Lung microvascular endothelial cell (primary cell): ENCODE data around the gene CRIP3. TPM values are rescaled to one million over a fixed set of nuclear protein-coding genes. Genes with fewer than 3 reads are reported as not detected.
"Not testable (repeated sequence)": the region's sequence is repeated elsewhere in the genome, so short reads cannot be mapped to it uniquely, and the experiment has no call there.

ENCODE experiments used
- DNase-seq, 2 donors: peaks; one replicate each; pipeline versions ENCODE4 v3.0.0 to v3.0.0-alpha.2; 2010; ENCODE audit warnings: low read depth in 2 of 2
- total RNA-seq: library from RNA; depleted of rRNA; stranded (reverse); fragments of >200 nt; gene quantifications from 2 replicates; pipeline ENCODE4 v1.2.1, GENCODE V29; 2014

Gene CRIP3
- total RNA-seq, 1 donor from 2014 or later = not detected

GRCh38 chr6:43306086-43306485, 2.5 kb downstream of the CRIP3 start:
- DNase-seq = no peak

GRCh38 chr6:43304882-43305281, 3.7 kb downstream of the CRIP3 start:
- no peak for DNase-seq

- no peak for DNase-seq
These were observed 4.3 kb downstream of the CRIP3 start for GRCh38 chr6:43304361-43304760.

GRCh38 chr6:43303751-43304331, 4.8 kb downstream of the CRIP3 start:
- DNase-seq = no peak

GRCh38 chr6:43303006-43303405, 5.6 kb downstream of the CRIP3 start:
- not testable (repeated sequence) for DNase-seq

GRCh38 chr6:43302126-43302525, 6.5 kb downstream of the CRIP3 start:
- no peak for DNase-seq

- DNase-seq = no peak
These were observed 7.3 kb downstream of the CRIP3 start for GRCh38 chr6:43301081-43301870.

GRCh38 chr6:43299338-43300293, 9.0 kb downstream of the CRIP3 start:
- DNase-seq = no peak

GRCh38 chr6:43298565-43299337, 9.9 kb downstream of the CRIP3 start:
- no peak for DNase-seq

- DNase-seq = no peak
These were observed 10.7 kb downstream of the CRIP3 start, which contains the start of gene SLC22A7 for GRCh38 chr6:43297644-43298564. Gene SLC22A7, plus strand, starts transcription at chr6:43298260. Its CDS starts 99 bp downstream, at chr6:43298359.

GRCh38 chr6:43296780-43297497, 11.7 kb downstream of the CRIP3 start:
- DNase-seq = no peak

GRCh38 chr6:43295456-43295855, 13.2 kb downstream of the CRIP3 start:
- no peak for DNase-seq

- DNase-seq = no peak
These were observed 14.1 kb downstream of the CRIP3 start for GRCh38 chr6:43294536-43294935.

GRCh38 chr6:43293698-43294097, 14.9 kb downstream of the CRIP3 start:
- no peak for DNase-seq

- DNase-seq = no peak
These were observed 15.8 kb downstream of the CRIP3 start for GRCh38 chr6:43292763-43293318.

- DNase-seq = no peak
These were observed 16.3 kb downstream of the CRIP3 start for GRCh38 chr6:43292341-43292740.

GRCh38 chr6:43291708-43292107, 16.9 kb downstream of the CRIP3 start:
- no peak for DNase-seq

GRCh38 chr6:43290905-43291355, 17.7 kb downstream of the CRIP3 start:
- DNase-seq = no peak

- no peak for DNase-seq
These were observed 18.2 kb downstream of the CRIP3 start for GRCh38 chr6:43290339-43290904.
